HG03039 (cell line): ENCODE data around the gene ACVR2A.

Experiments used
- ATAC-seq: cut with Tn5 transposase; IDR thresholded peaks from one replicate; pipeline ENCODE4 v1.9.1; 2021; ENCODE audit warnings: mild to moderate bottlenecking, moderate library complexity; ENCODE audit not compliant: unreplicated experiment

Gene ACVR2A

GRCh38 chr2:147844697-147845410 is at the start of gene ACVR2A:
Gene ACVR2A, plus strand, starts transcription at chr2:147845029. Its CDS starts 124 bp downstream, at chr2:147845153.
- ATAC-seq = peak; percentile 32

GRCh38 chr2:147800316-147800715 is 44.5 kb upstream of the ACVR2A start:
- ATAC-seq = no peak

- ATAC-seq = no peak
Measured at GRCh38 chr2:147806846-147807245, 38.0 kb upstream of the ACVR2A start.

GRCh38 chr2:147808520-147808919 is 36.3 kb upstream of the ACVR2A start:
- ATAC-seq = no peak

GRCh38 chr2:147810883-147811765 is 33.7 kb upstream of the ACVR2A start:
- no peak for ATAC-seq

GRCh38 chr2:147818741-147819140 is 26.1 kb upstream of the ACVR2A start:
- ATAC-seq = no peak

- ATAC-seq = no peak
Measured at GRCh38 chr2:147824620-147825019, 20.2 kb upstream of the ACVR2A start.

GRCh38 chr2:147826278-147827087 is 18.3 kb upstream of the ACVR2A start:
- no peak for ATAC-seq

- no peak for ATAC-seq
Measured at GRCh38 chr2:147827088-147827375, 17.8 kb upstream of the ACVR2A start.

GRCh38 chr2:147829106-147829505 is 15.7 kb upstream of the ACVR2A start:
- no peak for ATAC-seq

GRCh38 chr2:147836099-147836498 is 8.7 kb upstream of the ACVR2A start:
- no peak for ATAC-seq

- no peak for ATAC-seq
Measured at GRCh38 chr2:147843391-147843863, 1.4 kb upstream of the ACVR2A start.

- peak; percentile 88 for ATAC-seq
Measured at GRCh38 chr2:147843864-147844696, 749 bp upstream of the ACVR2A start.

- peak; percentile 37 for ATAC-seq
Measured at GRCh38 chr2:147845411-147845971, 662 bp downstream of the ACVR2A start.

- no peak for ATAC-seq
Measured at GRCh38 chr2:147846412-147847081, 1.7 kb downstream of the ACVR2A start.

GRCh38 chr2:147847746-147848391 is 3.0 kb downstream of the ACVR2A start:
- ATAC-seq = no peak

- ATAC-seq = no peak
Measured at GRCh38 chr2:147850838-147851237, 6.0 kb downstream of the ACVR2A start.

- no peak for ATAC-seq
Measured at GRCh38 chr2:147851244-147851930, 6.6 kb downstream of the ACVR2A start.
